ENCODE results near the gene NUP42. TPM values are rescaled to one million over a fixed set of nuclear protein-coding genes. Genes with fewer than 3 reads are reported as not detected.
"Not testable (repeated sequence)": the region's sequence is repeated elsewhere in the genome, so short reads cannot be mapped to it uniquely, and the experiment has no call there.

The NUP42 gene
- total and polyA plus RNA-seq, 2 donors: 28.5 to 50.4 TPM

DNA sequence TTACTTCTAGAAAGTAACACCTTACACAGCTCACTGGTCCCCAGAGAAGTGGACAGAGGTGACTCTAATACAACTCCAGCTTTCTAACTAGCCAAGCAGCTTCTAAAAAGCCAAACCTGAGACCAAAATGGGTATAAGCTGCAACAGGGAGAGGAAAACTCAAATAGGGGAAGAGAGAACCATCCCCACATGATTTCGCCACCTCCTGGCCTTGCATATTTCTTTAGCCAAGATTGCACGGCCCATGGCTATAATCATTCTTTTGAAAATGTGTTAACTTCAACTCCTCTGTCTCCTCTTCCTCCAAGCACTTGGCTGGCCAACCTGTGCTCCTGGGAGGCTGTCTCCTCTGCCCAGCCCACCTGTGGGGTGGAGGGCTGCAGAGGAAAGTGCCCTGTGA lies 28.7 kb downstream of the NUP42 start:
- DNase-seq (ENCODE audit: extremely low spot score): no peak
- no peak overlapping the region for H3K4me3 ChIP-seq (ENCODE audit: low read depth, low read length)
- WGBS: 59% methylated on average over 2 of the region's 2 CpGs
- H3K4me1 ChIP-seq (ENCODE audit: insufficient read depth): no peaks in the 10 kb centered on the region
- no peak overlapping the region for H3K27ac ChIP-seq (ENCODE audit: low read depth)
- H3K36me3 ChIP-seq (ENCODE audit: insufficient read depth): no peaks in the 10 kb centered on the region

DNA sequence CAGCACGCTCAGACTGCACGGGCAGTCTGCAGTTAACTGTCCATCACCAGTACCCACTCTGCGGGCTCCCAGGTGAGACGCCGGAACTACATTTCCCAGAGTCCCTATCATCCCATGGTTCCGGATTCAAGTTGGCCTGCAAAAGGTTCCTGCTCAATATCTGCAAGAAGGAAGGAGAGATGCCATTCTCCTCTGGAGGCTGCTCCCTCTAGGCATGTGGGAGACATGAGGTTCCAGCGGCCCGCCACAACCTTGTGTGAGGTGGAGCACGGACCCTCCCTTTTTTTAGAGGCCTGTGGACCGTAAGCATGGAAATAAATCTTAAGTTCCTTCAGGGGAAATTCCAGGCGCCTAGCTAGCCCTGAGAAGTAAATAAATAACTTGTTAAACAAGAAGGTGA lies 29.7 kb downstream of the NUP42 start:
- Histone ChIP-seq H3K36me3 (ENCODE audit: insufficient read depth) (no peaks in the 10 kb centered on the region), H3K27ac (ENCODE audit: low read depth) (no peak overlapping the region), H3K4me3 (ENCODE audit: low read depth, low read length) (no peak overlapping the region), H3K4me1 (ENCODE audit: insufficient read depth) (no peaks in the 10 kb centered on the region)
- 70% methylated on average over 11 of the region's 11 CpGs for WGBS
- no peak for DNase-seq (ENCODE audit: extremely low spot score)

GRCh38 chr7:23212395-23212794 lies 30.5 kb downstream of the NUP42 start:
- no peak for DNase-seq (ENCODE audit: extremely low spot score)
- H3K36me3 ChIP-seq (ENCODE audit: insufficient read depth): no peaks in the 10 kb centered on the region
- no peak overlapping the region for H3K4me3 ChIP-seq (ENCODE audit: low read depth, low read length)
- H3K27ac ChIP-seq (ENCODE audit: low read depth): no peak overlapping the region
- 78% methylated on average over 2 of the region's 2 CpGs for whole genome bisulfite sequencing
- no peaks in the 10 kb centered on the region for H3K4me1 ChIP-seq (ENCODE audit: insufficient read depth)

DNA sequence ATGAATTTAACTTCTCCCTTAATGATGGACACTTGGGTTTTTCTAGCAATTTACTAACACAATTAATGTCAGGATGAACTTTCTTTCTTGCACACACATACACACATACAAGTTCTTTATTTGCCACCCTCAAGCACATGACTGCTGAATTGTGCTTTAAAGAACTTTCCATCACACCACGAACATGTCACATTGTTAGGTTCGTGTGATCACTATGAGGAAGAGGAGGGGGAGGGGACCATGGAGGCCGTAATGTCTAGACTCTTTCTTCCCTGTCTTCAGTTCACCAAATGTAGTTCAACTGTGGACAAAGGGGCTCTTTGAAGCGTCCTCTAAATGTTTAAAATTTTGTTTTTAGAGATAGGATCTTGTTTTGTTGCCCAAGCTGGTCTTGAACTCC lies 31.0 kb downstream of the NUP42 start:
- no peaks in the 10 kb centered on the region for H3K4me1 ChIP-seq (ENCODE audit: insufficient read depth)
- DNase-seq (ENCODE audit: extremely low spot score): no peak
- no peak overlapping the region for H3K4me3 ChIP-seq (ENCODE audit: low read depth, low read length)
- H3K27ac ChIP-seq (ENCODE audit: low read depth): no peak overlapping the region
- no peaks in the 10 kb centered on the region for H3K36me3 ChIP-seq (ENCODE audit: insufficient read depth)
- WGBS: 73% methylated on average over 4 of the region's 4 CpGs

DNA sequence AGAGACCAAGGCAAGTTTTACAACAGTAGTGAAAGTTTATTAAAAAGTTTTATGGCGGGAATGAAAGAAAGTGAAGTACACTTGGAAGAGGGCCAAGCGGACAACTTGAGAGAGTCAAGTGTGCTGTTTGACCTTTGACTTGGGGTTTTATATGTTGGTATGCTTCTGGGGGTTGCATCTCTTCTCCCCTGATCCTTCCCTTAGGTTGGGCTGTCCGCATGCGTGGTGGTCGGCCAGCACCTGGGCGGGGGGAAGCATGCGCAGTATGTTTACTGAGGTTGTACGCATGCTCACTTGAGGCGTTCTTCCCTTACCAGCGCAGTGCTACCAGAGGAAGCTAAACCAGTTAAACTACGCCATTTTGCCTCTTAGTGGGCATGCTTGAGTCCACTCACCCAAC lies 31.9 kb downstream of the NUP42 start:
- 95% methylated on average over 11 of the region's 11 CpGs for WGBS
- H3K4me1 ChIP-seq (ENCODE audit: insufficient read depth): no peaks in the 10 kb centered on the region
- DNase-seq (ENCODE audit: extremely low spot score): no peak
- no peak overlapping the region for H3K4me3 ChIP-seq (ENCODE audit: low read depth, low read length)
- H3K27ac ChIP-seq (ENCODE audit: low read depth): no peak overlapping the region
- H3K36me3 ChIP-seq (ENCODE audit: insufficient read depth): no peaks in the 10 kb centered on the region

- H3K36me3 ChIP-seq (ENCODE audit: insufficient read depth): no peaks in the 10 kb centered on the region
- DNase-seq (ENCODE audit: extremely low spot score): no peak
- no peaks in the 10 kb centered on the region for H3K4me1 ChIP-seq (ENCODE audit: insufficient read depth)
- H3K4me3 ChIP-seq (ENCODE audit: low read depth, low read length): no peak overlapping the region
- no peak overlapping the region for H3K27ac ChIP-seq (ENCODE audit: low read depth)
- 87% methylated on average over 5 of the region's 5 CpGs for WGBS
These were observed 32.6 kb downstream of the NUP42 start for GRCh38 chr7:23214423-23214822.

DNA sequence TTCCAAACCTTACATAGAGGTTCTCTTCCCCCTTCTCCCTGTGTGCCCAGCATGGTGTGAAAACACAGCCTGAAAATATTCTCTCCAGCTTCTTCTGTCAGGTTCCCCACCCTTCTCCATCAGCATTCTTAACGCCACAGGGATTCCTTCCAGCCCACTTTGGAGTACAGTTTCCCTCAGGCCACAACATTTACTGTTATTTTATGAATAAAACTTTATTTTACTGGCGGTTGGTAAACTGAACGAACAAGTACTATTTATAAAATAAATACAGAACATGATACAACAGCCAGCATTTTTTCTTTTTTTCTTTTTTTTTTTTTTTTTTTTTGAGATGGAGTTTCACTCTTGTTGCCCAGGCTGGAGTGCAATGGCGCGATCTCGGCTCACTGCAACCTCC lies 33.1 kb downstream of the NUP42 start:
- DNase-seq (ENCODE audit: extremely low spot score): no peak
- Histone ChIP-seq H3K4me1 (ENCODE audit: insufficient read depth) (no peaks in the 10 kb centered on the region), H3K27ac (ENCODE audit: low read depth) (no peak overlapping the region), H3K4me3 (ENCODE audit: low read depth, low read length) (no peak overlapping the region), H3K36me3 (ENCODE audit: insufficient read depth) (no peaks in the 10 kb centered on the region)
- WGBS: 88% methylated on average over 3 of the region's 6 CpGs

GRCh38 chr7:23216021-23216420 lies 34.2 kb downstream of the NUP42 start:
- DNase-seq (ENCODE audit: extremely low spot score): no peak
- Histone ChIP-seq H3K4me1 (ENCODE audit: insufficient read depth) (no peaks in the 10 kb centered on the region), H3K36me3 (ENCODE audit: insufficient read depth) (no peaks in the 10 kb centered on the region), H3K27ac (ENCODE audit: low read depth) (no peak overlapping the region), H3K4me3 (ENCODE audit: low read depth, low read length) (no peak overlapping the region)
- WGBS: 65% methylated on average over 2 of the region's 2 CpGs

GRCh38 chr7:23218196-23218595 lies 36.3 kb downstream of the NUP42 start:
- Histone ChIP-seq H3K4me3 (ENCODE audit: low read depth, low read length) (no peak overlapping the region), H3K27ac (ENCODE audit: low read depth) (no peak overlapping the region), H3K36me3 (ENCODE audit: insufficient read depth) (no peaks in the 10 kb centered on the region), H3K4me1 (ENCODE audit: insufficient read depth) (no peaks in the 10 kb centered on the region)
- DNase-seq (ENCODE audit: extremely low spot score): no peak
- WGBS: 46% methylated on average over 3 of the region's 3 CpGs

GRCh38 chr7:23220690-23221305 lies 39.0 kb downstream of the NUP42 start:
- WGBS: 55% methylated on average over 10 of the region's 10 CpGs
- H3K36me3 ChIP-seq (ENCODE audit: insufficient read depth): no peaks in the 10 kb centered on the region
- no peak for DNase-seq (ENCODE audit: extremely low spot score)
- H3K4me1 ChIP-seq (ENCODE audit: insufficient read depth): no peaks in the 10 kb centered on the region
- H3K27ac ChIP-seq (ENCODE audit: low read depth): no peak overlapping the region
- H3K4me3 ChIP-seq (ENCODE audit: low read depth, low read length): no peak overlapping the region

GRCh38 chr7:23222439-23223030 lies 40.7 kb downstream of the NUP42 start:
- no peak for DNase-seq (ENCODE audit: extremely low spot score)
- Histone ChIP-seq H3K4me1 (ENCODE audit: insufficient read depth) (no peaks in the 10 kb centered on the region), H3K36me3 (ENCODE audit: insufficient read depth) (no peaks in the 10 kb centered on the region), H3K27ac (ENCODE audit: low read depth) (no peak overlapping the region), H3K4me3 (ENCODE audit: low read depth, low read length) (no peak overlapping the region)
- 41% methylated on average over 5 of the region's 5 CpGs for WGBS

DNA sequence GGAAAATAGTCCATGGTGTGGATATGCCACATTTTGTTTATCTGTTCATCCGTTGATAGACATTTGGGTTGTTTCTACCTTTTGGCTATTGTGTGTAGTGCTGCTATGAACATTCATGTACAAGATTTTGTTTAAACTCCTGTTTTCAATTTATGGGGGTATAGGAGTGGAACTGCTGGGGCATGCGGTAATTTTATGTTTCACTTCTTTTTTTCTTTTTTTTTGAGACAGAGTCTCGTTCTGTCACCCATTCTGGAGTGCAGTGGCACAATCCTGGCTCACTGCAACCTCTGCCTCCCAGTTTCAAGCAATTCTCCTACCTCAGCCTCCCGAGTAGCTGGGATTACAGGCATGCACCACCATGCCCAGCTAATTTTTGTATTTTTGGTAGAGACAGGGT lies 42.5 kb downstream of the NUP42 start:
- DNase-seq (ENCODE audit: extremely low spot score); H3K4me3 ChIP-seq (ENCODE audit: low read depth, low read length); H3K36me3 ChIP-seq (ENCODE audit: insufficient read depth); H3K4me1 ChIP-seq (ENCODE audit: insufficient read depth); H3K27ac ChIP-seq (ENCODE audit: low read depth): not testable (repeated sequence)
- WGBS: 91% methylated on average over 4 of the region's 4 CpGs

DNA sequence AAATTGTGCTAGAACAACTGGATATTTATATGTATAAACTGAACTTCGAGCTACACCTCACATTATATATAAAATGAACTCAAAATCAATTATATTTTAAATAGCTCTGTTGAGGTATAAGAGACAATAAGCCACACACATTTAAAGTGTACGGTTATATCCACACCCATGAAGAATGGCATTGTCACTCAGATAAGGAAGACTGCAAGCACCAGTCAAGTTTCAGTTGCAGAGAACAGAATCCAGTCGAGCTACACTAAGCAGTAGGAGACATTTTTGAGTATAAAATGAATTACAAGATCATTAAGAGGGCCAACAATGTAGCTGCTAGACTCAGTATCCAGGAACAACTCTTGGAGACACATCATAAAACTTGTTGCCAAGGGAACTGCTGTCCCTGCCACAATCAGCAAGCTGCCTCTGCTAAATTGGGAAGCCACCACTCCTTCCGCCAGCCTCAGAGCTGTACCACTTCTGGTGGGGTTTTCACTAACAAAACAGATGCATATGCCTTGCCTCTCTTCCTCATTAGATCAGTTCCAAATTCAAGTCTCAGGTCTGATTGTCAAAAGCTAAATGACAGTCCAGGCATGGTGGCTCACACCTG lies 45.1 kb downstream of the NUP42 start:
- no peaks in the 10 kb centered on the region for H3K4me1 ChIP-seq (ENCODE audit: insufficient read depth)
- H3K36me3 ChIP-seq (ENCODE audit: insufficient read depth): no peaks in the 10 kb centered on the region
- H3K27ac ChIP-seq (ENCODE audit: low read depth): no peak overlapping the region
- H3K4me3 ChIP-seq (ENCODE audit: low read depth, low read length): no peak overlapping the region
- WGBS: 67% methylated on average over 4 of the region's 4 CpGs
- no peak for DNase-seq (ENCODE audit: extremely low spot score)

GRCh38 chr7:23228412-23228811 lies 46.6 kb downstream of the NUP42 start:
- no peak overlapping the region for H3K27ac ChIP-seq (ENCODE audit: low read depth)
- H3K36me3 ChIP-seq (ENCODE audit: insufficient read depth): no peaks in the 10 kb centered on the region
- H3K4me1 ChIP-seq (ENCODE audit: insufficient read depth): no peaks in the 10 kb centered on the region
- WGBS: 97% methylated on average over 2 of the region's 2 CpGs
- no peak overlapping the region for H3K4me3 ChIP-seq (ENCODE audit: low read depth, low read length)
- no peak for DNase-seq (ENCODE audit: extremely low spot score)

All from urinary bladder (tissue), 4 donors.